T-helper 17 cell (primary cell): ENCODE measurements around the gene TICAM2. TPM values are rescaled to one million over a fixed set of nuclear protein-coding genes. Genes with fewer than 3 reads are reported as not detected.

ENCODE experiments used
- ATAC-seq: fragments of 150-1000 bp; cut with Tn5 transposase; 2 replicates; pipeline ENCODE4 v1.10.0; 2021; ENCODE audit warnings: mild to moderate bottlenecking, moderate library complexity
- DNase-seq, 3 donors: peaks; one replicate each; pipeline versions ENCODE4 v3.0.0 to v3.0.0-alpha.2; 2020 to 2021
- H3K9me3 ChIP-seq: one replicate; pipeline ENCODE4 v1.7.0; 2013; ENCODE audit warnings: low read length, mild to moderate bottlenecking; ENCODE audit not compliant: control insufficient read depth, poor library complexity, severe bottlenecking
- H3K27ac Mint-ChIP-seq: one replicate; pipeline ENCODE4 v1.8.0; 2022; ENCODE audit warnings: mild to moderate bottlenecking, moderate library complexity, mixed read lengths
- H3K27me3 Mint-ChIP-seq: one replicate; pipeline ENCODE4 v1.8.0; 2022; ENCODE audit warnings: mixed read lengths
- H3K36me3 Mint-ChIP-seq: one replicate; pipeline ENCODE4 v1.8.0; 2022; ENCODE audit warnings: low read depth, mixed read lengths
- H3K4me1 Mint-ChIP-seq: one replicate; pipeline ENCODE4 v1.8.0; 2022; ENCODE audit warnings: mild to moderate bottlenecking, mixed read lengths
- H3K4me3 Mint-ChIP-seq: one replicate; pipeline ENCODE4 v1.8.0; 2022; ENCODE audit warnings: mild to moderate bottlenecking, moderate library complexity, mixed read lengths
- total RNA-seq, 4 donors: library from RNA in 2 of 4; stranded (reverse) in 2 of 4; gene quantifications; one replicate each; pipeline ENCODE4 v1.2.3 and lab custom pipeline; 2022 to 2026

Gene TICAM2
- total RNA-seq, 2 donors from 2014 or later, result 0.52 to 0.90 TPM

DNA sequence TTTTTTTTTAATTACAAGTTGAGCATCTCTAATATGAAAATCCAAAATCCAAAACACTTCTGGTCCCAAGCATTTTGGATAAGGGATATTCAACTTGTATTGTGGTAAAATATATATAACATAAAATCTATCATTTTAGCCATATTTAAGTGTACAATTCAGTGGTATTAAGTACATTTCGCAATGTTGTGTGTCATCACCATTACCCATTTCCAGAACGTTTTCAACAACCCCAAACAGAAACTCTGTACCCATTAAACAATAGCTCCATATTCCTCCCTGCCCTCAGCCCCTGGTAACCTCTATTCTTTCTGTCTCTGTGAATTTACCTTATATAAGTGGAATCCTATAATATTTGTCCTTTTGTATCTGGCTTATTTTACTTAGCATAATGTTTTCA, 24.9 kb downstream of the TICAM2 start:
- ATAC-seq, result no peak
- H3K27ac Mint-ChIP-seq, result no peak overlapping the region

DNA sequence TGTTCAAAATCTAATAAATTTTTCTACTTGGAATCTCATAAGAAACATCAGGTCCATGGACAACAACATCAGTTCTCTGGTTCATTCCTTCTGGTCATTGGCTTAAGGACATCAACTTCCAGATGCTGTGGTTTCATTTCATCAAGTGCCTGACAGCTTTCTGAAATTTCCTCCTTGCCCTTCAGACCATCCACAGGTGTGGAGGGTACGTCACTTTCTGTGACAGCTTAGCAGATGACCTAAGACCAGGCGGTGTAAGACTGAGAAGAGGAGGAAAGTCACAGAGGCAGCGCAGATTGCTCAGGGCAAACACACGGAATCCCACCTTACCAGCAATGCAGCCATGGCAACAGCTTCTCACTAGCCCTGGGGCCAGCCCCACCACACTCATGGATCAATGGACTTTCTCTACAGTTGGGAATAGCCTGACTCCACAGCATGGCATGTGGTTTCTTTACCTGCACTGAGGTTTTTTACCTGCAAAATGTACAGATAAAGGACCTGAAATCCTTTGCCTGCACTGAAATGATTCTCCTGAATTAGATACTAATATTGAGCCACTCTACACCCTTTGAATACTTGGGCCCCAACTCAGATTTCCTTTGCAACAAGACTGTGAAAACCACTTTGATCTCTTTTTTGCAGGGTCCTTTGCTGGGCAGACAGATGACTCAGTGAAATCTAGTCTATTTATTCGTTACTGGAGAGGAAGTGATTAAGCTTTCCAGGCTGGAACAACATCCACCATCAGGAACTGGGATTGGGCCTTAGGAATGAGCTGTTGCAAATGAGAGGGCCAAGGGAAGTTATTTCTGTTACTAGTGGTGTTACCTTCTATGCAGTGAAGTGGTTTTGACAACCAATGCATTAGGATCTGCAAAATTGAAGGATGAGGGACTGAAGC, 26.9 kb downstream of the TICAM2 start:
- ATAC-seq, result no peak
- DNase-seq, result no peak
- H3K27me3 Mint-ChIP-seq, result peaks cover 14% of the 10 kb centered on the region
- H3K9me3 ChIP-seq, result no peaks in the 10 kb centered on the region
- H3K4me3 Mint-ChIP-seq, result no peak overlapping the region
- H3K27ac Mint-ChIP-seq, result no peak overlapping the region
- peaks cover 4% of the 10 kb centered on the region for H3K4me1 Mint-ChIP-seq
- no peaks in the 10 kb centered on the region for H3K36me3 Mint-ChIP-seq

More for the DNA sequence above, 24.9 kb downstream of the TICAM2 start:
- H3K36me3 Mint-ChIP-seq, result peaks cover 5% of the 10 kb centered on the region
- H3K27me3 Mint-ChIP-seq, result peaks cover 12% of the 10 kb centered on the region
- no peak for DNase-seq
- no peak overlapping the region for H3K4me3 Mint-ChIP-seq
- peaks cover 4% of the 10 kb centered on the region for H3K4me1 Mint-ChIP-seq
- no peaks in the 10 kb centered on the region for H3K9me3 ChIP-seq

DNA sequence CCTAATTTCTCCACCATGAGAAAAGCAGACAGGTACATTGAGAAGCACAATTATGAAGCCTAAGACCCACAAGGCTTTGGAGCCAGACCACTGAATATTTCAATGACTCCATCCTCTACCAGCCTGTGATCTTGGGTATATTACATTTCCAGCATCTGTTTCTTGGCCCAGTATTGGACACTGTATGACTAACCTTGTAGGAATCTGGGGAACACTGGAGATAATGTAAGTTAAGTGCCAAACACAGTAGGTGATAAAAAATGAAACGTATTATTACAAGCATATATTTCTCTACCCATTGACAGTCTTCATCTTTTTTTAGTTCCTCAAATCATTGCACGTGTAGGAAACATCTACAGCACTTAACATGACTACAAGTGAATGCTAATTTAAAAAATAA, 29.1 kb downstream of the TICAM2 start:
- H3K4me1 Mint-ChIP-seq, result peaks cover 4% of the 10 kb centered on the region
- H3K9me3 ChIP-seq, result no peaks in the 10 kb centered on the region
- no peak overlapping the region for H3K4me3 Mint-ChIP-seq
- H3K27ac Mint-ChIP-seq, result no peak overlapping the region
- H3K36me3 Mint-ChIP-seq, result no peaks in the 10 kb centered on the region
- DNase-seq (no peak), ATAC-seq (no peak)
- H3K27me3 Mint-ChIP-seq, result peaks cover 14% of the 10 kb centered on the region

DNA sequence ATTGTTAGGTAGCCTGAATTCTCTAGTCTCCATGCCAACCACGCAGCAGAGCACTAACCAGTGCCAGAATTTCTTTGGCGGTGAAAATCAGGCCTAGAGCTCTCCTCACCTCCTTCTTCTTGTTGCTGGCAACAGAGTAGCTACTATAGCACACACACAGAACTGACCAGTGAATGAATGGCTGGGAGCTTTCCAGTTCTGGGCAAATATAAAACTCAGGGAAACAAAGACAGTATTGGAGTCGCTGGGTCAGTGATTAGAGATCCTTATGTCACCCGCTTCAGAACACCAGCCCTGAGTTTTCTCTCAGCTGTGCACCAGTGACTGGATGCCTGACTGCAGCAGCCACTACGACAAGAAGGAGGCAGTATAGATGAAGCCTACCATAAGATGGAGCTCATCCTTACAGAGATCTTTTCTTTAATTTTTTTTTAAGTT, 30.8 kb downstream of the TICAM2 start:
- no peak for ATAC-seq
- H3K4me3 Mint-ChIP-seq, result no peak overlapping the region

DNA sequence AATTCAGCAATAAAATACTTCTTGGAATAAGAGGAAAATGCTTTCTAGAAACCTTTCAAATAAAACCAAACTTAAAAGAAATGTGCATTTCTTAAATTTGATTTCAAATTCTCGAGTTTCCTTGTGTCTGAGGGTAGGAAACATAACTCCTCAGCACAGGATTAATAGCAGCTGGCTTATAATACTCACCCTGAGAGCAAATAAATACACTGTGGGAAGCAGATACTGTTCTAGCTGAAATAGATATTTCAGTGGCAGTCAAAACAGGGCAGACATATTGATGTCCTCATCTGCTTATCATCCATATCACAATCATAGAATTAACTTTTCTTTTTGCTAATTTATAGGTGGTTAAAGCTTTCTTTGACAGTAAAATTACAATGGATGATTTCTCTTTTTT, 33.6 kb downstream of the TICAM2 start:
- Mint-ChIP-seq H3K36me3 (no peaks in the 10 kb centered on the region), H3K4me3 (no peak overlapping the region), H3K27me3 (peaks cover 6% of the 10 kb centered on the region), H3K27ac (no peak overlapping the region), H3K4me1 (peaks cover 2% of the 10 kb centered on the region)
- DNase-seq (no peak), ATAC-seq (no peak)
- H3K9me3 ChIP-seq, result no peaks in the 10 kb centered on the region

More for the DNA sequence above, 30.8 kb downstream of the TICAM2 start:
- no peak overlapping the region for H3K27ac Mint-ChIP-seq
- H3K36me3 Mint-ChIP-seq, result no peaks in the 10 kb centered on the region
- peaks cover 4% of the 10 kb centered on the region for H3K4me1 Mint-ChIP-seq
- peaks cover 10% of the 10 kb centered on the region for H3K27me3 Mint-ChIP-seq
- H3K9me3 ChIP-seq, result no peaks in the 10 kb centered on the region
- no peak for DNase-seq

DNA sequence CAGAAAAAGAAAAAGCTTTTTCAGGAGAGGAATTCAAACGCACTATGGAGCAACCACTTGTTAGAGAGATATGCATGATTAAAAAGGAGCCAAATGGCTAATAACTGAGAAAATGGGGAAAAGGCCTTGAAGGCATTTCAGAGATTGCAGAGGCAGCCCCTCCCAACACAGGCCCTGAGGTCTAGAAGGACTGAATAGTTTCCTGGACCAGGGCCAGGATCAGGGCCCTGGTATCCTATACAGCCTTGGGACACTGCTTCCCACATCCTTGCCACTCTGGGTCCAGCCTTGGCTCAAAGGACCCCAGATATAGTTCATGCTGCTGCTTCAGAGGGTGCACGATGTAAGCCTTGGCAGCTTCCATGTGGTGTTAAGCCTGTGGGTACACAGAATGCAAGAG, 37.0 kb downstream of the TICAM2 start:
- no peaks in the 10 kb centered on the region for H3K4me1 Mint-ChIP-seq
- no peaks in the 10 kb centered on the region for H3K36me3 Mint-ChIP-seq
- H3K4me3 Mint-ChIP-seq, result no peak overlapping the region
- no peak overlapping the region for H3K27ac Mint-ChIP-seq
- no peak for DNase-seq
- ATAC-seq, result no peak
- no peaks in the 10 kb centered on the region for H3K9me3 ChIP-seq
- peaks cover 16% of the 10 kb centered on the region for H3K27me3 Mint-ChIP-seq

DNA sequence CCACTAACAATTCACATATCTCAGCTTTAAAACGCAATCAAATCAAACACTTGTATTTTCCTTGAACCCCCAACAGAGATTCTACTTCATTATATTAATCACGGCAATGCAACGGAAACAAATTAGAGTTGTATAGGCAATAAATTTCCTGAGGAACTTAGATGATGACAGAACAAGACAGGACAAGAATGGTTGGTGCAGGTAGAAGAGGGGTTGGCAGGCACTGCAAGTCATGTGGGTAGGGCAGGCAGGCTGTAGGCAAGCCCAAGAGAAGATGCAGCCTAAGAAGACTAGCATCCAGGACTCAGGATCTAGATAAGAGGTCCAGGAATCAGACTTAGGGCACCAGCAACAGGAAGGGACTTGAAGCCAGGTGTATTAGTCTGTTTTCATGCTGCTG, 41.1 kb downstream of the TICAM2 start:
- peaks cover 3% of the 10 kb centered on the region for H3K36me3 Mint-ChIP-seq
- no peaks in the 10 kb centered on the region for H3K9me3 ChIP-seq
- H3K4me1 Mint-ChIP-seq, result peaks cover 3% of the 10 kb centered on the region
- no peak overlapping the region for H3K27ac Mint-ChIP-seq
- no peak overlapping the region for H3K4me3 Mint-ChIP-seq
- no peak for DNase-seq
- peaks cover 35% of the 10 kb centered on the region for H3K27me3 Mint-ChIP-seq
- ATAC-seq, result no peak

DNA sequence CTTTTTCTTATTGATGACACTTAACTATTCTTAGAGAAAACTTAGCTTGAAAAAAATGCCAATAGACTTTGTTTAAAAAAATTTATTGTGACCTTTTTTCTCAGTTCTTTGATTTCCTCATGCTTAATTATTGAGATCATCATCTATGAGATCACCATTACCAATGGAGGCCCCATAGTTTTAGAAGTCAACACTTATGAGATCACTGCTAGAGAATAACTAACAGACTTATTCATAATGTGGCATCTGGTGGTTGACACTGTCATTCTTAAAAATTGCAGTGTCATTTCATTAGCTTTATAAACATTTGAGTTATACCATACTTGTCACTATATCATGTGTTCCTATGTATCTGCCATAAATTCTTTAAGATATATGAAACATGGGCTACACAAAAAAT, 42.8 kb downstream of the TICAM2 start:
- Mint-ChIP-seq H3K36me3 (peaks cover 3% of the 10 kb centered on the region), H3K27me3 (peaks cover 39% of the 10 kb centered on the region), H3K4me3 (no peak overlapping the region), H3K27ac (no peak overlapping the region), H3K4me1 (peaks cover 3% of the 10 kb centered on the region)
- no peak for DNase-seq
- no peaks in the 10 kb centered on the region for H3K9me3 ChIP-seq
- no peak for ATAC-seq

DNA sequence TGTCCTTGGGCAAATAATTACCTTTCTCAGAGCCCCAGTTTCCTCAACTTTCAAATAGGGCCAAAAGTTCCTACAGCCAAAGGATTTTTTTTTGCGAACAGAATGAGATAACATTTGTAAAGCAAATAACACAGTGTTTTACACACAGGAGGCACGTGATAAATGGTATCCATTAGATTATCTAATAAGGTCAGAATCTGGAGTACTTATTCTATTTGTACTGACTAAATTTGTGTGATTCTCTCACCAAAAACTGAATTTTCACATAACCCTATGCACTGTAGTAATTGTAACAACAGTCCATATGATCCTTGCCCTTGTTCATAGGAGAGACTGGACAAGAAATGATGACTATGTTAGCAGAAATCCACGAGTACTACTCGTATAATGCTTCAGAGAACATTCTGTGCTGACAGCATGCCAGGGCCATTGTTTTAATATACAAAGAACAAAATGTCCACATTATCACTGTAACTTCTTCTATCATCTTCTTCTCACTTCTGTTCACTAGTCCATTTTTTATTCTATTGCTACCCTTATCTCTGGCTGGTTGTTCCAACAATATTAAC, 43.8 kb downstream of the TICAM2 start:
- peaks cover 39% of the 10 kb centered on the region for H3K27me3 Mint-ChIP-seq
- H3K36me3 Mint-ChIP-seq, result peaks cover 3% of the 10 kb centered on the region
- H3K4me3 Mint-ChIP-seq, result no peak overlapping the region
- ATAC-seq (no peak), DNase-seq (no peak)
- no peaks in the 10 kb centered on the region for H3K9me3 ChIP-seq
- H3K4me1 Mint-ChIP-seq, result peaks cover 3% of the 10 kb centered on the region
- H3K27ac Mint-ChIP-seq, result no peak overlapping the region

DNA sequence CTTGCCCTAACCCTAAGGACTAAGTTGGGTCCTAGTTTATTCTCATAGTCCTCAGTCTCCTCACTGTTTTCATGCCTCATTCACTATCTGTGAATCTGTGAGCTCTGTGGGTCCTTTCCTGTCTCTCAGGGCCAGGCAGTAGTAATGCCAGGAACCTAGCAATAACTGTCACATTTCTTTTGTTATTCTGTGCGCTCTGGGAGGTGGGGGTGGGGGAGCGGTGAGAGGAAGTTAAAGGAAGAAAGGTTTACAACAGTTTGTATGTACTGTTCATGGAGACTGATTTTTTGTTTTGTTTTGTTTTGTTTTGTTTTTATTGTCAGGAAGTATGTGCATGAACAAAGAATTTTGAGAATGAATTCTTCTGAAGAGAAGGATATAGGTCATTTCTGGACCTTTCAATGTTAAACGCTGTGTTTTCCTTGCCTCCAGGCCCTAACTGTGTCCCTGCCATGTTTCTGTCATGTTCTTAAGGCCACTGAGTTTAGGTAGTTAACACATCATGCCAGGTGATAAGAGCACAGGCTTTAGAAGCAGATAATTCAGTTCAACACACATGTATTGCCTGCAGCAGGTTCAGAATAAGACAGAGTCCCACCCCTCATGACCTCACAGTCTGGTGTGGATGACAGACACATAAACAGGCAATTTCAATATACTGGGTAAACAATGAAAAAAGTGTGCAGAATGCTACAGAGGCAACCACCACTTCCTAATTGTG, 44.5 kb downstream of the TICAM2 start:
- peaks cover 33% of the 10 kb centered on the region for H3K27me3 Mint-ChIP-seq
- no peak overlapping the region for H3K4me3 Mint-ChIP-seq
- no peak overlapping the region for H3K27ac Mint-ChIP-seq
- peaks cover 3% of the 10 kb centered on the region for H3K36me3 Mint-ChIP-seq
- DNase-seq (no peak), ATAC-seq (no peak)
- peaks cover 3% of the 10 kb centered on the region for H3K4me1 Mint-ChIP-seq
- no peaks in the 10 kb centered on the region for H3K9me3 ChIP-seq

DNA sequence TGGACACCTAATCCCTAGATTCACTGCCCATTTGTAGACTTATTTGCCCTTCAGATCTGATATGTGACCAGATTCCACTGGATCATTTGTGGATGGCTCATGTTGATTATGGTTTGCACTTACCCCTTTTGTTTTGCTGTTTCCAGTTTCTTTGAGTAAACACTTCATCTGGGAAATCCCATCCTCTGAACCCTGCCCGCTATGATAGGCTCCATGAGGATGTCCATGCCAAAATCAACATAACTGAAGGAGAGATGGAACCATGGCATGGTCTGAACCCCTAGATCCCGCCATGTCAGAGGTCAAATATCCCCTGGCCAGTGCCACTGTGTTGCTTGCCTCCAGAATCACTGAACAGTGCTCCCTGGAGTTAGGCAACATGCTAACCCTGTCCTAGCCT, 46.0 kb downstream of the TICAM2 start:
- DNase-seq (no peak), ATAC-seq (no peak)
- H3K27me3 Mint-ChIP-seq, result peaks cover 42% of the 10 kb centered on the region
- no peaks in the 10 kb centered on the region for H3K9me3 ChIP-seq
- no peak overlapping the region for H3K4me3 Mint-ChIP-seq
- H3K27ac Mint-ChIP-seq, result no peak overlapping the region
- peaks cover 3% of the 10 kb centered on the region for H3K36me3 Mint-ChIP-seq
- peaks cover 3% of the 10 kb centered on the region for H3K4me1 Mint-ChIP-seq

DNA sequence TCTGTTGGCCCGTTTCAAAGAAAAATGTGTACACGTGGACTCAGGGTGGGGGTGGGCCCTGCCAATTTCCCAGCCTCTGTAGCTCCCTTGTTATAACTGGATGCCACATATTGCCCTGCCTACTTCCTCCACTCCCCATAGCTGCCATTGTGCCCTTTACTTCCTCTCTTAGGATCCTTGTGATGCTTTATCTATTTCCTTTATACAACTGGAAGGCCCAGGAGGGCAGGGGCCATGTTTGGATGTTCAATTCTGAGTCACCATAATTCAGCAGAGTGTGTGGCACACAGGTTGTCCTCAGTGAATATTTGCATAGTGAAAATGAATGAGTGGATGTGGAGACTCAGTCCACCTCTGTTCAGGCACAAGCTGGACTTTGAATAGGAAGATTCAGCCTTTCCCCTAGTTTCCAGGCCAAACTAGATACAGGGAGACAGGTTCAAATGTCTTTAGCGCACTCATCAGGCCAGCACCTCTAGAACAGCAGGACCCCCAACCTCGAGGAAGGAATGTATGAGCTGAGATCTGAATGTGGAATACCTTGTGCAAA, 47.1 kb downstream of the TICAM2 start:
- no peaks in the 10 kb centered on the region for H3K9me3 ChIP-seq
- Mint-ChIP-seq H3K4me3 (no peak overlapping the region), H3K27me3 (peaks cover 35% of the 10 kb centered on the region), H3K36me3 (peaks cover 3% of the 10 kb centered on the region), H3K27ac (no peak overlapping the region), H3K4me1 (peaks cover 3% of the 10 kb centered on the region)
- DNase-seq (no peak), ATAC-seq (no peak)

DNA sequence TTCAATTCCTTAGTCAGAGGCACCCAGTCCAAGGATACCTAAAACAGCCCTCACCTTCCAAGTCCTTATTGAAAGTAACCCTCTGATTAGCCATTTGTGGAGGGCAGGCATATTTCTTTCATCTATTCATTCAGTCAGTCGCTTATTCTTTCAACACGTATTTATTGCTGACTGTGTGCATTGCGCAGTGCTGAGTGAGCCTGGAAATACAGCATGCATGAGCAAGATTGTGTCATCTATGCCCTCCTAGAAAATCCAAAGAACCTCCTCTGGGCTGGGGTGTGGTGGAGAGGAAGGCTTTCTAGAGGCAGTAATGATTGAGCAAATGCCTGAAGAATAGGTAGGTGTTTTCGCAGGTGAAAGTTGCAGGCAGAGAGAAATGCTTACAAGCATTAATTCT, 49.2 kb downstream of the TICAM2 start:
- Mint-ChIP-seq H3K4me3 (no peak overlapping the region), H3K27me3 (peaks cover 27% of the 10 kb centered on the region), H3K27ac (no peak overlapping the region), H3K4me1 (peaks cover 2% of the 10 kb centered on the region), H3K36me3 (peaks cover 3% of the 10 kb centered on the region)
- ATAC-seq (no peak), DNase-seq (no peak)
- no peaks in the 10 kb centered on the region for H3K9me3 ChIP-seq
